OCI-LY7 (cell line): ENCODE results near the gene WTIP. TPM values are rescaled to one million over a fixed set of nuclear protein-coding genes. Genes with fewer than 3 reads are reported as not detected.

Experiments
- BruUV-seq: library from RNA; stranded (reverse); fragments of 400-500 nt; replicated peaks from 2 replicates; lab custom pipeline; 2021; lab: Mats Ljungman, UMichigan
- CTCF ChIA-PET: fragments of 300-600 bp; sonication (Branson Sonifier 250); formaldehyde crosslinking; loops from one replicate; lab custom pipeline; 2022; ENCODE audit warnings: antibody characterized with exemption; ENCODE audit not compliant: unreplicated experiment; lab: Charles Lee
- POLR2A ChIA-PET: fragments of 300-600 bp; sonication (Branson Sonifier 250); formaldehyde crosslinking; loops from one replicate; lab custom pipeline; 2022; ENCODE audit warnings: antibody characterized with exemption; lab: Charles Lee
- DNase-seq: peaks from one replicate; pipeline ENCODE4 v3.0.0-alpha.2; 2015; ENCODE audit warnings: low spot score
- H2AFZ ChIP-seq: fragments of 200-600 bp; sonication (generic), shearing (Covaris generic); 2 replicates; pipeline ENCODE4 v1.6.1; 2014; ENCODE audit warnings: mild to moderate bottlenecking, antibody characterized with exemption, low read length, moderate library complexity
- H3K27ac ChIP-seq: fragments of 200-600 bp; sonication (generic); 2 replicates; pipeline ENCODE4 v1.5.1; 2014; ENCODE audit warnings: mixed run types, low read depth, mild to moderate bottlenecking, moderate library complexity, low read length, inconsistent platforms; ENCODE audit not compliant: poor library complexity, severe bottlenecking
- H3K36me3 ChIP-seq: fragments of 200-600 bp; sonication (generic); 2 replicates; pipeline ENCODE4 v1.6.1; 2014; ENCODE audit warnings: mild to moderate bottlenecking, antibody characterized with exemption, low read length, moderate library complexity, mixed read lengths; ENCODE audit not compliant: insufficient read depth
- H3K4me1 ChIP-seq: fragments of 200-600 bp; sonication (generic); 2 replicates; pipeline ENCODE4 v1.5.1; 2014; ENCODE audit warnings: mild to moderate bottlenecking, low read length; ENCODE audit not compliant: insufficient read depth, poor library complexity, severe bottlenecking
- H3K4me2 ChIP-seq: fragments of 200-600 bp; sonication (generic); 2 replicates; pipeline ENCODE4 v1.6.1; 2014; ENCODE audit warnings: mild to moderate bottlenecking, low read length
- H3K4me3 ChIP-seq: fragments of 200-600 bp; sonication (generic); 2 replicates; pipeline ENCODE4 v1.5.1; 2014; ENCODE audit warnings: mild to moderate bottlenecking, low read depth, low read length; ENCODE audit not compliant: poor library complexity, severe bottlenecking
- H3K79me2 ChIP-seq: fragments of 200-600 bp; sonication (generic); 2 replicates; pipeline ENCODE4 v1.6.1; 2016; ENCODE audit warnings: low read depth, mild to moderate bottlenecking, low read length, moderate library complexity, mixed read lengths; ENCODE audit not compliant: insufficient read depth
- H3K9me2 ChIP-seq: fragments of 200-600 bp; sonication (generic); 2 replicates; pipeline ENCODE4 v1.6.1; 2016; ENCODE audit warnings: mild to moderate bottlenecking, low read length, mixed read lengths; ENCODE audit not compliant: insufficient read depth
- H3K9me3 ChIP-seq: fragments of 200-600 bp; sonication (generic); 2 replicates; pipeline ENCODE4 v1.6.1; 2014; ENCODE audit warnings: mild to moderate bottlenecking, mixed run types, low read length, mixed read lengths
- H4K20me1 ChIP-seq: fragments of 200-600 bp; sonication (generic); 2 replicates; pipeline ENCODE4 v1.6.1; 2014; ENCODE audit warnings: mild to moderate bottlenecking, antibody characterized with exemption, low read length, moderate library complexity, mixed read lengths; ENCODE audit not compliant: insufficient read depth
- CTCF ChIP-seq: fragments of 200-600 bp; sonication (generic); conservative IDR thresholded peaks from 2 replicates; pipeline ENCODE4 v1.5.1; 2014; ENCODE audit warnings: mild to moderate bottlenecking, antibody characterized with exemption, low read length, moderate library complexity, mixed read lengths
- EZH2phosphoT487 ChIP-seq: fragments of 200-600 bp; sonication (generic); IDR thresholded peaks from 2 replicates; pipeline ENCODE4 v1.6.1; 2018; ENCODE audit warnings: low read depth, borderline replicate concordance, mild to moderate bottlenecking, mixed run types, antibody characterized with exemption, low read length, moderate library complexity, mixed read lengths
- intact Hi-C: fragments of 100-400 bp; cut with micrococcal nuclease; formaldehyde crosslinking; loops from one replicate; pipeline ENCODE4 v1.10.0; 2022; ENCODE audit not compliant: unreplicated experiment
- total RNA-seq, 2 experiments: library from RNA; depleted of rRNA in 1 of 2; stranded (reverse); fragments of >200 nt in 1 of 2; shearing (Covaris generic) in 1 of 2; gene quantifications; 2 replicates each; pipeline ENCODE4 v1.2.3, GENCODE V29; 2014 to 2022

WTIP gene
- total RNA-seq, 2 experiments from 2014 or later, result 1.4 to 1.5 TPM

- Histone ChIP-seq H4K20me1 (peaks cover 8% of the 10 kb centered on the region), H3K4me3 (no peak overlapping the region), H3K79me2 (peaks cover 6% of the 10 kb centered on the region; the same call in 1 of the 2 replicates), H3K4me2 (no peak overlapping the region), H3K9me2 (no peaks in the 10 kb centered on the region), H3K9me3 (no peaks in the 10 kb centered on the region), H2AFZ (no peak overlapping the region), H3K36me3 (peaks cover 98% of the 10 kb centered on the region), H3K27ac (no peak overlapping the region), H3K4me1 (no peaks in the 10 kb centered on the region)
- POLR2A ChIA-PET, result interaction anchor here (0.7 to 1.0 kb wide), 3 partner anchors 12 to 116 kb away, joined by 4 to 9 read pairs (median 4); no protein-coding TSS in a partner anchor
- no peak for DNase-seq
- no TSS peak for BruUV-seq
- intact Hi-C loops, result no loop called here
- TF ChIP-seq CTCF, result no peak
- TF ChIP-seq EZH2phosphoT487, result no peak
- CTCF ChIA-PET, result no interaction called here
These were observed 33.4 kb upstream of the WTIP start for GRCh38 chr19:34448191-34448590.

- no peak overlapping the region for H3K4me2 ChIP-seq
- intact Hi-C loops, result no loop called here
- CTCF ChIA-PET, result no interaction called here
- H3K4me3 ChIP-seq, result no peak overlapping the region
- H3K36me3 ChIP-seq, result peaks cover 97% of the 10 kb centered on the region
- H3K9me2 ChIP-seq, result no peaks in the 10 kb centered on the region
- no peaks in the 10 kb centered on the region; the same call in 1 of the 2 replicates for H4K20me1 ChIP-seq
- H2AFZ ChIP-seq, result no peak overlapping the region
- POLR2A ChIA-PET, result interaction anchor here (0.6 to 1.5 kb wide), 2 partner anchors 23 to 24 kb away, joined by 4 to 5 read pairs; partner anchors contain the start of gene UBA2
- TF ChIP-seq EZH2phosphoT487 (no peak), CTCF (no peak)
- H3K4me1 ChIP-seq, result no peaks in the 10 kb centered on the region
- DNase-seq, result no peak
- H3K27ac ChIP-seq, result no peak overlapping the region
- H3K9me3 ChIP-seq, result no peaks in the 10 kb centered on the region
- TSS peak; percentile 8 for BruUV-seq
- H3K79me2 ChIP-seq, result peaks cover 18% of the 10 kb centered on the region; the same call in 1 of the 2 replicates
These were observed 28.8 kb upstream of the WTIP start for GRCh38 chr19:34452723-34453122.

GRCh38 chr19:34454091-34454490, 27.5 kb upstream of the WTIP start:
- no peak for DNase-seq
- no peak overlapping the region for H3K4me3 ChIP-seq
- H4K20me1 ChIP-seq, result no peaks in the 10 kb centered on the region; the same call in 1 of the 2 replicates
- peaks cover 96% of the 10 kb centered on the region for H3K36me3 ChIP-seq
- no peaks in the 10 kb centered on the region for H3K4me1 ChIP-seq
- CTCF ChIA-PET, result no interaction called here
- POLR2A ChIA-PET, result interaction anchor here (0.7 to 1.2 kb wide), 2 partner anchors 22 to 113 kb away, joined by 3 read pairs; no protein-coding TSS in a partner anchor
- no TSS peak for BruUV-seq
- no peak overlapping the region for H3K27ac ChIP-seq
- H3K9me3 ChIP-seq, result no peaks in the 10 kb centered on the region
- no peak overlapping the region for H2AFZ ChIP-seq
- TF ChIP-seq EZH2phosphoT487, result no peak
- no peak for TF ChIP-seq CTCF
- intact Hi-C loops, result no loop called here
- H3K9me2 ChIP-seq, result no peaks in the 10 kb centered on the region
- no peak overlapping the region for H3K4me2 ChIP-seq
- peaks cover 19% of the 10 kb centered on the region; the same call in 1 of the 2 replicates for H3K79me2 ChIP-seq
